Fibroblast of skin of left quadriceps (primary cell): ENCODE measurements around the gene ATAD3B.
"Not testable (repeated sequence)": the region's sequence is repeated elsewhere in the genome, so short reads cannot be mapped to it uniquely, and the experiment has no call there.

Experiments used
- DNase-seq, 2 experiments: peaks; one replicate each; pipeline ENCODE4 v3.0.0-alpha.2; 2013; ENCODE audit warnings: low read depth in 2 of 2

The ATAD3B gene

GRCh38 chr1:1452365-1452739 is 19.2 kb upstream of the ATAD3B start:
- not testable (repeated sequence) for DNase-seq

GRCh38 chr1:1452882-1453281 is 18.7 kb upstream of the ATAD3B start:
- DNase-seq = no peak

- not testable (repeated sequence) for DNase-seq
Measured at GRCh38 chr1:1454286-1455056, 17.1 kb upstream of the ATAD3B start.

GRCh38 chr1:1455366-1455884 is 16.1 kb upstream of the ATAD3B start:
- DNase-seq = no peak

GRCh38 chr1:1455934-1456333 is 15.6 kb upstream of the ATAD3B start:
- not testable (repeated sequence) for DNase-seq

- not testable (repeated sequence) for DNase-seq
Measured at GRCh38 chr1:1456683-1457255, 14.8 kb upstream of the ATAD3B start.

- not testable (repeated sequence) for DNase-seq
Measured at GRCh38 chr1:1459156-1459555, 12.4 kb upstream of the ATAD3B start.

- not testable (repeated sequence) for DNase-seq
Measured at GRCh38 chr1:1459711-1460110, 11.9 kb upstream of the ATAD3B start.

GRCh38 chr1:1460540-1461130 is 10.9 kb upstream of the ATAD3B start:
- DNase-seq = no peak

- DNase-seq = no peak
Measured at GRCh38 chr1:1461721-1462317, 9.7 kb upstream of the ATAD3B start.

- no peak for DNase-seq
Measured at GRCh38 chr1:1462318-1462966, 9.1 kb upstream of the ATAD3B start.

GRCh38 chr1:1463312-1463711 is 8.3 kb upstream of the ATAD3B start:
- DNase-seq = no peak

GRCh38 chr1:1468196-1468985 is 3.2 kb upstream of the ATAD3B start:
- DNase-seq = not testable (repeated sequence)

GRCh38 chr1:1470626-1471388 is 758 bp upstream of the ATAD3B start:
- DNase-seq = no peak

- not testable (repeated sequence) for DNase-seq
Measured at GRCh38 chr1:1472053-1472876, 700 bp downstream of the ATAD3B start.

GRCh38 chr1:1476011-1476410 is 4.4 kb downstream of the ATAD3B start:
- DNase-seq = not testable (repeated sequence)

GRCh38 chr1:1477206-1477605 is 5.6 kb downstream of the ATAD3B start:
- no peak for DNase-seq

GRCh38 chr1:1479547-1480487 is 8.3 kb downstream of the ATAD3B start:
- no peak for DNase-seq
